Heart right ventricle (tissue), 16 donors: ENCODE measurements around the gene STX16. TPM values are rescaled to one million over a fixed set of nuclear protein-coding genes. Genes with fewer than 3 reads are reported as not detected.

Experiments used
- ATAC-seq, 8 donors: fragments of 200-7000 bp; cut with Tn5 transposase; one replicate each; pipeline ENCODE4 v1.9.1; 2020; ENCODE audit warnings: mild to moderate bottlenecking in 8 of 8, moderate library complexity in 8 of 8, moderate number of reproducible peaks in 1 of 8
- DNase-seq, 2 donors: peaks; one replicate each; pipeline ENCODE4 v3.0.0-alpha.2; 2020
- H3K27ac ChIP-seq, 10 donors: fragments of 200-600 bp; sonication (generic) in 2 of 10; one replicate each; pipeline versions ENCODE4 v1.5.0 to v1.8.0; 2020 to 2022; ENCODE audit warnings: mild to moderate bottlenecking in 3 of 10
- H3K27me3 ChIP-seq, 7 donors: fragments of 200-600 bp; one replicate each; pipeline ENCODE4 v1.8.0; 2021 to 2022; ENCODE audit warnings: mild to moderate bottlenecking in 2 of 7
- H3K36me3 ChIP-seq, 9 donors: fragments of 200-600 bp; sonication (generic) in 1 of 9; one replicate each; pipeline versions ENCODE4 v1.5.0 to v1.8.0; 2020 to 2022; ENCODE audit warnings: mild to moderate bottlenecking in 2 of 9
- H3K4me1 ChIP-seq, 9 donors: fragments of 200-600 bp; sonication (generic) in 1 of 9; one replicate each; pipeline versions ENCODE4 v1.5.0 to v1.8.0; 2020 to 2022; ENCODE audit warnings: mild to moderate bottlenecking in 4 of 9
- H3K4me3 ChIP-seq, 10 donors: fragments of 200-600 bp; sonication (generic) in 2 of 10; one replicate each; pipeline versions ENCODE4 v1.5.0 to v1.8.0; 2020 to 2022; ENCODE audit warnings: mild to moderate bottlenecking in 7 of 10, moderate library complexity in 2 of 10
- H3K9me3 ChIP-seq, 11 donors: fragments of 200-600 bp in 10 of 11; sonication (generic) in 2 of 11; one replicate each; pipeline versions ENCODE4 v1.5.0 to v1.8.0; 2013 to 2022; ENCODE audit warnings: mild to moderate bottlenecking in 2 of 11, control low read depth in 1 of 11, moderate library complexity in 1 of 11
- CTCF ChIP-seq, 9 donors: fragments of 200-600 bp; sonication (generic) in 2 of 9; IDR thresholded peaks; one replicate each; pipeline versions ENCODE4 v1.5.0 to v1.8.0; 2021 to 2022; ENCODE audit warnings: antibody characterized with exemption in 9 of 9, mild to moderate bottlenecking in 5 of 9, moderate library complexity in 1 of 9
- WGBS, 2 donors: extraction: QIAGEN DNeasy Blood & Tissue Kit; methylation state at CpG; one replicate each; pipeline ENCODE4 v1.1.7; 2013; ENCODE audit warnings: inconsistent platforms in 1 of 2; 5-methylcytosine and 5-hydroxymethylcytosine counted together
- intact Hi-C, 10 donors: fragments of 100-400 bp; cut with DNase I; formaldehyde crosslinking; loops; one replicate each; pipeline versions ENCODE4 v1.11.1 to v1.14.2; 2022
- polyA plus RNA-seq, 2 donors: library from polyadenylated mRNA; stranded (reverse); fragments of 200-250 nt; gene quantifications; one replicate each; pipeline ENCODE4 v1.2.3, GENCODE V29; 2013
- total RNA-seq, 10 donors: library from RNA; stranded (reverse); fragmentation: NEBNext Ultra II Directional in 3 of 10; extraction: Animal tissue kit (Norgen Biotek cat#: 25700) in 3 of 10; gene quantifications; one replicate each; pipeline versions ENCODE4 v1.2.1 to v1.2.4, GENCODE V29; 2021 to 2023
- donor health status: Arrhythmogenic right ventricular cardiomyopathy.
- donor health status: ischemic (EF 13 %, LVEDD 7.1; RV severe dilation, severe dysfunction).
- donor health status: healthy with polysubstance abuse.
- donor health status: DM: no; HTN: yes; CAD: no.
- donor health status: DM: no; HTN: no; CAD: no.
- donor health status: ischemic (EF 25% LVEDD 6.9; RV normal size, moderate dysfunction).
- donor health status: ischemic (EF 25% LVEDD 5.7; RV mildly dilated, moderate dysfunction).
- donor health status: healthy.
- donor health status: DM: yes; HTN: yes; CAD: no.
- donor health status: Ischemic cardiomyopathy.
- donor health status: ischemic (EF 35%, LVEDD 5.7; RV mildly dilated, moderate dysfunction).
- donor health status: nonischemic (EF 11% LVEDD 7.7; RV severe dilation, severe dysfunction).
- donor health status: DM: yes; HTN: yes; CAD: no.
- donor health status: PGD.
- donor health status: ischemic (EF 29% LVEDD 5.4; RV normal size, mild dysfunction).
- donor health status: nonischemic (EF 23%, LVEDD 6.1; RV moderate dilation, normal function).

STX16 gene
- total and polyA plus RNA-seq, 12 donors, result 17.1 to 57.6 (median 27.0) TPM

GRCh38 chr20:58666702-58667101, 15.6 kb downstream of the STX16 start:
- H3K4me3 ChIP-seq, result no peak overlapping the region
- peaks cover 0 to 91% (median 35%) of the 10 kb centered on the region in 9 donors for H3K36me3 ChIP-seq
- DNase-seq (no peak), ATAC-seq (no peak)
- H3K9me3 ChIP-seq, result no peaks in the 10 kb centered on the region
- intact Hi-C loops, result no loop called here
- TF ChIP-seq CTCF (IDR thresholded peaks at IDR 0.05), result no peak
- WGBS, 2 donors, result 85 to 87% methylated on average over 7 of the region's 7 CpGs
- H3K27me3 ChIP-seq, result no peaks in the 10 kb centered on the region
- peaks cover 0 to 14% (median 5%) of the 10 kb centered on the region in 9 donors for H3K4me1 ChIP-seq
- no peak overlapping the region for H3K27ac ChIP-seq

GRCh38 chr20:58667975-58668374, 16.9 kb downstream of the STX16 start:
- no peak for TF ChIP-seq CTCF (IDR thresholded peaks at IDR 0.05)
- Histone ChIP-seq H3K4me1 (peaks cover 0 to 1% (median 0%) of the 10 kb centered on the region in 9 donors), H3K27ac (no peak overlapping the region), H3K27me3 (no peaks in the 10 kb centered on the region), H3K9me3 (no peaks in the 10 kb centered on the region), H3K36me3 (peaks cover 0 to 92% (median 45%) of the 10 kb centered on the region in 9 donors), H3K4me3 (no peak overlapping the region)
- ATAC-seq (no peak), DNase-seq (no peak)
- WGBS, 2 donors, result 86 to 94% methylated on average over 5 of the region's 5 CpGs
- intact Hi-C loops, result no loop called here

DNA sequence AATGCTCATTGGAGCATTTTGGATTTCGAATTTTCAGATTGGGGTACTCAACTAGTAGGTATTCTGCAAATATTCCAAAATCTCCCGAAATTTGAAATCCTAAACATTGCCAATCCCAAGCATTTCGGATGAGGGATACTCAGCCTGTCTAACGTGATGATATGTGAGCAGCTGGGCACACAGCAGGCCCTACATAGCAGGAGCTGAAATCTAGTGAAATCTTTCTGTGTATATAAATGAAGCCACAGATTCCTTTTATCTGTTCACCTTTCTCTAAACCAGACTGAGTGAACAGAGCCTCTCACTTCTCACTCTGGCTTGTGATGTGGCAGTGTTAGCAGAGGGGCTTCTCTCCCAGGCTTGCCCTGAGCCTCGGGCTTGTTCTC, 17.8 kb downstream of the STX16 start:
- Histone ChIP-seq H3K27ac (no peak overlapping the region), H3K27me3 (no peaks in the 10 kb centered on the region), H3K4me3 (no peak overlapping the region), H3K36me3 (peaks cover 0 to 92% (median 54%) of the 10 kb centered on the region in 9 donors), H3K4me1 (no peaks in the 10 kb centered on the region), H3K9me3 (no peaks in the 10 kb centered on the region)
- intact Hi-C loops, result no loop called here
- DNase-seq (no peak), ATAC-seq (no peak)
- TF ChIP-seq CTCF (IDR thresholded peaks at IDR 0.05), result no peak
- 76 to 90% methylated on average over 5 of the region's 5 CpGs for WGBS, 2 donors

DNA sequence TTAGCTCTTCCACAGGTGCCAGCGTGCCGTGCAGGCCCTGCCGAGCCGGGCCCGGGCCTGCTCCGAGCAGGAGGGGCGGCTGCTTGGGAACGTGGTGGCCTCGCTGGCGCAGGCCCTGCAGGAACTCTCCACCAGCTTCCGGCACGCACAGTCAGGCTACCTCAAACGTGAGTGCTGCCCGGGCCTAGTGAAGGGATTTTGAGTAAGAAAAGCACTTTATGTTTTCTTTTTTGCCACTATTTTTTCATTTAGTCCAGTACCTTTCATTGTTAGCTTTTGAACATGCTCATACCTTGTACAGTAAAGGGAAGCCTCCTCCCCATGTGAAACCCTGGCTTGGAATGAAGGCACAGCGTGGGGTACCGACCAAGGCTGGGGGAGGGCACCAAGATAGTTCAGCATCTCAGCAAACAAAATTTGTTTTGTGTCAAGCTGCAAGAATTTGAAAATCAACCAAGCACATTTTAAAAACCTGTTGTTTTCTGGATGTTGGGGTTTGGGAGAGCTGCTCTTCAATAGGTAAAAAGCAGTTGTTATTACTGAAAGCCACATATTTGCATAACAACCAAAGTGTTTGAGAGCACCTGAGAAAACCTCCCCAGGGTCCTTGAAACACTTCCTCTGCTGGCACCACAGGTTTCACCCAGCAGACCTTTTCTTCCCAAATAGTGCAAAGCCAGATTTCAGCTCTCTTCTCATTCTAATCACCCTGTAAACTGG, 18.4 kb downstream of the STX16 start:
- 65 to 73% methylated on average over 16 of the region's 16 CpGs for WGBS, 2 donors
- Histone ChIP-seq H3K36me3 (peaks cover 0 to 92% (median 60%) of the 10 kb centered on the region in 9 donors), H3K27me3 (no peaks in the 10 kb centered on the region)

More for the DNA sequence above, 18.4 kb downstream of the STX16 start:
- Histone ChIP-seq H3K27ac (no peak overlapping the region), H3K4me3 (no peak overlapping the region), H3K4me1 (no peaks in the 10 kb centered on the region), H3K9me3 (no peaks in the 10 kb centered on the region)
- intact Hi-C loops, result no loop called here
- ATAC-seq (no peak), DNase-seq (no peak)
- TF ChIP-seq CTCF (IDR thresholded peaks at IDR 0.05), result no peak
